C4-2B (cell line): ENCODE results near the gene NT5DC3.

Experiments used
- CTCF ChIP-seq: fragments of 450-650 bp; conservative IDR thresholded peaks from 2 replicates; pipeline ENCODE4 v1.5.1; 2017; ENCODE audit warnings: mild to moderate bottlenecking
- ZFX ChIP-seq: fragments of 450-650 bp; IDR thresholded peaks from 2 replicates; pipeline ENCODE4 v1.6.1; 2017

GRCh38 chr12:103865151-103865730 is 24.2 kb upstream of the NT5DC3 start:
- TF ChIP-seq CTCF (no peak), ZFX (no peak)
